NCI-H146 treated with DMSO at 0.1 percent for 48 hours (cell line): ENCODE results near the gene DMD.

Source experiments
- DNase-seq: peaks from one replicate; lab custom pipeline; 2025; ENCODE audit not compliant: unreplicated experiment; lab: John Stamatoyannopoulos, UW

Gene DMD

GRCh38 chrX:31260351-31260750 is 1951.0 kb downstream of the DMD start:
- no peak for DNase-seq

GRCh38 chrX:31258166-31258565 is 1953.2 kb downstream of the DMD start:
- DNase-seq = no peak

GRCh38 chrX:31255310-31256033 is 1955.9 kb downstream of the DMD start:
- DNase-seq = no peak

GRCh38 chrX:31252133-31252532 is 1959.2 kb downstream of the DMD start:
- no peak for DNase-seq

GRCh38 chrX:31251336-31251735 is 1960.0 kb downstream of the DMD start:
- no peak for DNase-seq

GRCh38 chrX:31245714-31246113 is 1965.6 kb downstream of the DMD start:
- DNase-seq = no peak

GRCh38 chrX:31243804-31244203 is 1967.5 kb downstream of the DMD start:
- no peak for DNase-seq

GRCh38 chrX:31240982-31241381 is 1970.4 kb downstream of the DMD start:
- no peak for DNase-seq

- DNase-seq = no peak
Observed at GRCh38 chrX:31237189-31237588, 1974.2 kb downstream of the DMD start.

- DNase-seq = no peak
Observed at GRCh38 chrX:31236231-31236630, 1975.1 kb downstream of the DMD start.

- no peak for DNase-seq
Observed at GRCh38 chrX:31233941-31234496, 1977.3 kb downstream of the DMD start.

- DNase-seq = no peak
Observed at GRCh38 chrX:31232506-31232905, 1978.8 kb downstream of the DMD start.

GRCh38 chrX:31228909-31229308 is 1982.4 kb downstream of the DMD start:
- no peak for DNase-seq

GRCh38 chrX:31228415-31228832 is 1982.9 kb downstream of the DMD start:
- no peak for DNase-seq

- no peak for DNase-seq
Observed at GRCh38 chrX:31227250-31227649, 1984.1 kb downstream of the DMD start.

- no peak for DNase-seq
Observed at GRCh38 chrX:31225819-31226218, 1985.5 kb downstream of the DMD start.

- no peak for DNase-seq
Observed at GRCh38 chrX:31224381-31225012, 1986.9 kb downstream of the DMD start.

- no peak for DNase-seq
Observed at GRCh38 chrX:31223817-31224216, 1987.5 kb downstream of the DMD start.

- DNase-seq = no peak
Observed at GRCh38 chrX:31222946-31223345, 1988.4 kb downstream of the DMD start.

GRCh38 chrX:31219174-31219573 is 1992.2 kb downstream of the DMD start:
- no peak for DNase-seq

- no peak for DNase-seq
Observed at GRCh38 chrX:31217084-31217483, 1994.3 kb downstream of the DMD start.

- no peak for DNase-seq
Observed at GRCh38 chrX:31215277-31215815, 1996.0 kb downstream of the DMD start.
